SU-DHL-6 (cell line): ENCODE measurements around the gene PRKN.

Experiments used
- H2AFZ ChIP-seq: fragments of 200-600 bp; sonication (generic); 2 replicates; pipeline ENCODE4 v1.6.1; 2014; ENCODE audit warnings: low read depth, mild to moderate bottlenecking, moderate library complexity, mixed read lengths, antibody characterized with exemption, low read length; ENCODE audit not compliant: severe bottlenecking
- H3F3A ChIP-seq: fragments of 200-600 bp; shearing (Covaris generic); 2 replicates; pipeline ENCODE4 v1.6.0; 2016; ENCODE audit warnings: antibody characterized with exemption, mild to moderate bottlenecking; ENCODE audit not compliant: insufficient read depth
- H3K27ac ChIP-seq: fragments of 200-600 bp; sonication (generic); 2 replicates; pipeline ENCODE4 v1.5.1; 2016; ENCODE audit warnings: low read depth, mild to moderate bottlenecking, low read length, moderate library complexity, mixed read lengths
- H3K27me3 ChIP-seq: fragments of 200-600 bp; sonication (generic), shearing (Covaris generic); 2 replicates; pipeline ENCODE4 v1.6.0; 2014; ENCODE audit warnings: mild to moderate bottlenecking, low read length
- H3K36me3 ChIP-seq: fragments of 200-600 bp; sonication (generic); 2 replicates; pipeline ENCODE4 v1.6.1; 2014; ENCODE audit warnings: mild to moderate bottlenecking, low read length, mixed read lengths
- H3K4me2 ChIP-seq: fragments of 300-600, 200-600 bp; shearing (Covaris generic), sonication (generic); 2 replicates; pipeline ENCODE4 v1.6.0; 2014; ENCODE audit warnings: low read length, low read depth, mild to moderate bottlenecking; ENCODE audit not compliant: poor library complexity, severe bottlenecking
- H3K4me3 ChIP-seq: fragments of 200-600 bp; sonication (generic); 2 replicates; pipeline ENCODE4 v1.5.1; 2014; ENCODE audit warnings: antibody characterized with exemption, low read length, mild to moderate bottlenecking, mixed read lengths; ENCODE audit not compliant: insufficient read depth, poor library complexity, severe bottlenecking
- H3K79me2 ChIP-seq: fragments of 200-600 bp; sonication (generic); 2 replicates; pipeline ENCODE4 v1.6.1; 2014; ENCODE audit warnings: mild to moderate bottlenecking, low read length, moderate library complexity; ENCODE audit not compliant: insufficient read depth
- H3K9ac ChIP-seq: fragments of 200-600 bp; sonication (generic); 2 replicates; pipeline ENCODE4 v1.7.0; 2014; ENCODE audit warnings: mild to moderate bottlenecking, low read length
- H3K9me2 ChIP-seq: fragments of 200-600 bp; sonication (generic); replicated peaks from 2 replicates; pipeline ENCODE4 v1.6.1; 2014; ENCODE audit warnings: low read length; ENCODE audit not compliant: insufficient read depth
- H3K9me3 ChIP-seq: fragments of 200-600 bp; sonication (generic); 2 replicates; pipeline ENCODE4 v1.6.1; 2014; ENCODE audit warnings: low read length, mixed read lengths; ENCODE audit not compliant: insufficient read depth
- H4K20me1 ChIP-seq: fragments of 200-600 bp; sonication (generic); 2 replicates; pipeline ENCODE4 v1.6.1; 2014; ENCODE audit warnings: low read depth, mild to moderate bottlenecking, antibody characterized with exemption, low read length, moderate library complexity, mixed read lengths
- EZH2phosphoT487 ChIP-seq: fragments of 200-600 bp; sonication (generic), shearing (Covaris generic); conservative IDR thresholded peaks from 2 replicates; pipeline ENCODE4 v1.6.1; 2018; ENCODE audit warnings: mild to moderate bottlenecking, antibody characterized with exemption, low read length, moderate library complexity, mixed read lengths
- TF ChIP-seq, protein P1 (sequence below): fragments of 200-600 bp; sonication (generic); IDR thresholded peaks from one replicate; pipeline ENCODE4 v1.5.1; 2017; ENCODE audit warnings: antibody characterized with exemption, mild to moderate bottlenecking, low read length, moderate library complexity; ENCODE audit not compliant: insufficient read depth, poor library complexity, severe bottlenecking

The PRKN gene

DNA sequence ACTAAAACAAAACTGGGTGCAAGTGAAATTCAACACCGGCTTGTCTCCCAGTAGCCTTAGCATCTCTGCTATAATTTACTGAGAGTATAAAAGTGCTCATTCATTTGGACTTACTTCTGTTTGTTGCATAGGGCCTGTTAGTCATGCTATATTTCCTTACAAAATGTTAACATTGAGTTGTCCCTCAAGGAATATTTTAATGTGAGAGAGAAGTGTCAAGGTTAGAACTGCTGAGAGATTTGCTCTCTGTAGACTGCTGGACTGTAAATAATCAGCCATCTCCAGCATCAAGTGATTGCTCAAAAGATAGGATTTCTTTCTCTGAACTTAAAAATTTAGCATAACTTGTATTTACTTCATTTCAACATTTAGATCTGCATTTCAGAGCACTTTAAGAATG is 1125.2 kb downstream of the PRKN start:
- no peak overlapping the region for H3K4me2 ChIP-seq
- no peak overlapping the region for H3K27ac ChIP-seq
- H2AFZ ChIP-seq = no peak overlapping the region
- no peak for TF ChIP-seq EZH2phosphoT487
- TF ChIP-seq, protein P1, sequence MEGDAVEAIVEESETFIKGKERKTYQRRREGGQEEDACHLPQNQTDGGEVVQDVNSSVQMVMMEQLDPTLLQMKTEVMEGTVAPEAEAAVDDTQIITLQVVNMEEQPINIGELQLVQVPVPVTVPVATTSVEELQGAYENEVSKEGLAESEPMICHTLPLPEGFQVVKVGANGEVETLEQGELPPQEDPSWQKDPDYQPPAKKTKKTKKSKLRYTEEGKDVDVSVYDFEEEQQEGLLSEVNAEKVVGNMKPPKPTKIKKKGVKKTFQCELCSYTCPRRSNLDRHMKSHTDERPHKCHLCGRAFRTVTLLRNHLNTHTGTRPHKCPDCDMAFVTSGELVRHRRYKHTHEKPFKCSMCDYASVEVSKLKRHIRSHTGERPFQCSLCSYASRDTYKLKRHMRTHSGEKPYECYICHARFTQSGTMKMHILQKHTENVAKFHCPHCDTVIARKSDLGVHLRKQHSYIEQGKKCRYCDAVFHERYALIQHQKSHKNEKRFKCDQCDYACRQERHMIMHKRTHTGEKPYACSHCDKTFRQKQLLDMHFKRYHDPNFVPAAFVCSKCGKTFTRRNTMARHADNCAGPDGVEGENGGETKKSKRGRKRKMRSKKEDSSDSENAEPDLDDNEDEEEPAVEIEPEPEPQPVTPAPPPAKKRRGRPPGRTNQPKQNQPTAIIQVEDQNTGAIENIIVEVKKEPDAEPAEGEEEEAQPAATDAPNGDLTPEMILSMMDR = no peak
- no peaks in the 10 kb centered on the region for H3K9me2 ChIP-seq
- no peaks in the 10 kb centered on the region for H3F3A ChIP-seq
- no peaks in the 10 kb centered on the region for H3K27me3 ChIP-seq
- H3K36me3 ChIP-seq = no peaks in the 10 kb centered on the region
- no peaks in the 10 kb centered on the region for H4K20me1 ChIP-seq
- no peak overlapping the region for H3K4me3 ChIP-seq
- no peaks in the 10 kb centered on the region for H3K79me2 ChIP-seq
- H3K9ac ChIP-seq = no peak overlapping the region
- no peaks in the 10 kb centered on the region for H3K9me3 ChIP-seq

DNA sequence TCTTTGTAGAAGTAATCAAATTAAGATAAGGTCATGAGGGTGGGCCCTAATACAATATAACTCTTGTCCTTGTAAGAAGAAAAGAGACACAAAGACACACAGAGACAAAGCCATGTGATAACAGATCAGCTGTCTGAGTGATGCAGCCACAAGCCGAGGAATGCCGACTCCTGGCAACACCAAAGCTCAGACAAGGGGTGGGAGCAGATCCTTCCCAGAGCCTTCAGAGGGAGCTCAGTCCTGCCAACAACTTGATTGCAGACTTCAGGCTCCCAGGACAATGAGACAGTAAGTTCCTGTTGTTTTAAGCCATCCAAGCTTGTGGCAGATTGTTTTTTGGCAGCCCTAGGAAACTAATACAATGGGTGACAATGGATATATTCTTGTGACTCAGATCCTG is 1128.7 kb downstream of the PRKN start:
- TF ChIP-seq, protein P1 = no peak
- no peak for TF ChIP-seq EZH2phosphoT487
- Histone ChIP-seq H3K4me2 (no peak overlapping the region), H3K9me3 (no peaks in the 10 kb centered on the region), H4K20me1 (no peaks in the 10 kb centered on the region), H3K9ac (no peak overlapping the region), H3K79me2 (no peaks in the 10 kb centered on the region), H3K36me3 (no peaks in the 10 kb centered on the region), H2AFZ (no peak overlapping the region), H3K27me3 (no peaks in the 10 kb centered on the region), H3K9me2 (no peaks in the 10 kb centered on the region), H3K27ac (no peak overlapping the region), H3K4me3 (no peak overlapping the region), H3F3A (no peaks in the 10 kb centered on the region)

- H3K36me3 ChIP-seq = no peaks in the 10 kb centered on the region
- TF ChIP-seq, protein P1 = no peak
- no peak for TF ChIP-seq EZH2phosphoT487
- no peak overlapping the region for H3K4me2 ChIP-seq
- no peak overlapping the region for H3K9ac ChIP-seq
- H4K20me1 ChIP-seq = no peaks in the 10 kb centered on the region
- no peaks in the 10 kb centered on the region for H3K27me3 ChIP-seq
- no peak overlapping the region for H3K4me3 ChIP-seq
- no peaks in the 10 kb centered on the region for H3K9me3 ChIP-seq
- H3F3A ChIP-seq = no peaks in the 10 kb centered on the region
- H3K27ac ChIP-seq = no peak overlapping the region
- no peak overlapping the region for H2AFZ ChIP-seq
- no peaks in the 10 kb centered on the region for H3K9me2 ChIP-seq
- no peaks in the 10 kb centered on the region for H3K79me2 ChIP-seq
Measured at GRCh38 chr6:161596807-161597520, 1130.6 kb downstream of the PRKN start.
